Esophagus squamous epithelium (tissue), 5 donors: ENCODE results near the gene HYDIN. TPM values are rescaled to one million over a fixed set of nuclear protein-coding genes. Genes with fewer than 3 reads are reported as not detected.

Experiments used
- DNase-seq: peaks from one replicate; lab custom pipeline; 2025; lab: John Stamatoyannopoulos, UW
- H3K27ac ChIP-seq, 4 donors: fragments of 200-600 bp; sonication (generic); one replicate each; pipeline ENCODE4 v1.5.1; 2016 to 2019; ENCODE audit warnings: mild to moderate bottlenecking in 1 of 4
- H3K27me3 ChIP-seq, 4 donors: fragments of 200-600 bp; sonication (generic); 1 replicate in 3 of 4; 2 replicates in 1 of 4; pipeline versions ENCODE4 v1.5.1 to v1.6.0; 2017 to 2021; ENCODE audit warnings: antibody characterized with exemption in 1 of 4
- H3K36me3 ChIP-seq, 3 donors: fragments of 200-600 bp; sonication (generic); one replicate each; pipeline ENCODE4 v1.5.1; 2016 to 2019
- H3K4me1 ChIP-seq, 3 donors: fragments of 200-600 bp; sonication (generic); one replicate each; pipeline ENCODE4 v1.5.1; 2017 to 2019
- H3K4me3 ChIP-seq, 4 donors: fragments of 200-600 bp; sonication (generic); 1 replicate in 3 of 4; 2 replicates in 1 of 4; pipeline ENCODE4 v1.5.1; 2016 to 2019; ENCODE audit warnings: mild to moderate bottlenecking in 2 of 4, moderate library complexity in 1 of 4
- H3K9me3 ChIP-seq, 3 donors: fragments of 200-600 bp; sonication (generic); one replicate each; pipeline ENCODE4 v1.5.1; 2016 to 2019
- POLR2A ChIP-seq, 4 donors: fragments of 450-650 bp; IDR thresholded peaks; one replicate each; pipeline ENCODE4 v1.6.1; 2017; ENCODE audit warnings: antibody characterized with exemption in 4 of 4, mild to moderate bottlenecking in 4 of 4, moderate library complexity in 3 of 4
- WGBS, 2 donors: methylation state at CpG; one replicate each; pipeline ENCODE4 v1.1.5; 2018; 5-methylcytosine and 5-hydroxymethylcytosine counted together
- intact Hi-C: fragments of 100-400 bp; cut with DNase I; formaldehyde crosslinking; loops from one replicate; pipeline ENCODE4 v1.15.0; 2022
- total RNA-seq, 4 donors: library from RNA; depleted of rRNA; stranded (reverse); fragments of >200 nt; gene quantifications; one replicate each; pipeline ENCODE4 v1.1.0, GENCODE V29; 2016
- TF ChIP-seq, protein P1 (sequence below), 6 experiments: fragments of 450-650 bp in 4 of 6; fragments of 200-600 bp in 2 of 6; sonication (generic) in 2 of 6; IDR thresholded peaks; one replicate each; pipeline ENCODE4 v1.5.1; 2016 to 2019; ENCODE audit warnings: antibody characterized with exemption in 6 of 6, mild to moderate bottlenecking in 4 of 6, moderate library complexity in 4 of 6
- donor health status: DM: yes; HTN: yes; CAD: no.

HYDIN gene
- total RNA-seq, 4 donors from 2014 or later, result 0.23 to 2.4 (median 0.38) TPM; not detected in 1

DNA sequence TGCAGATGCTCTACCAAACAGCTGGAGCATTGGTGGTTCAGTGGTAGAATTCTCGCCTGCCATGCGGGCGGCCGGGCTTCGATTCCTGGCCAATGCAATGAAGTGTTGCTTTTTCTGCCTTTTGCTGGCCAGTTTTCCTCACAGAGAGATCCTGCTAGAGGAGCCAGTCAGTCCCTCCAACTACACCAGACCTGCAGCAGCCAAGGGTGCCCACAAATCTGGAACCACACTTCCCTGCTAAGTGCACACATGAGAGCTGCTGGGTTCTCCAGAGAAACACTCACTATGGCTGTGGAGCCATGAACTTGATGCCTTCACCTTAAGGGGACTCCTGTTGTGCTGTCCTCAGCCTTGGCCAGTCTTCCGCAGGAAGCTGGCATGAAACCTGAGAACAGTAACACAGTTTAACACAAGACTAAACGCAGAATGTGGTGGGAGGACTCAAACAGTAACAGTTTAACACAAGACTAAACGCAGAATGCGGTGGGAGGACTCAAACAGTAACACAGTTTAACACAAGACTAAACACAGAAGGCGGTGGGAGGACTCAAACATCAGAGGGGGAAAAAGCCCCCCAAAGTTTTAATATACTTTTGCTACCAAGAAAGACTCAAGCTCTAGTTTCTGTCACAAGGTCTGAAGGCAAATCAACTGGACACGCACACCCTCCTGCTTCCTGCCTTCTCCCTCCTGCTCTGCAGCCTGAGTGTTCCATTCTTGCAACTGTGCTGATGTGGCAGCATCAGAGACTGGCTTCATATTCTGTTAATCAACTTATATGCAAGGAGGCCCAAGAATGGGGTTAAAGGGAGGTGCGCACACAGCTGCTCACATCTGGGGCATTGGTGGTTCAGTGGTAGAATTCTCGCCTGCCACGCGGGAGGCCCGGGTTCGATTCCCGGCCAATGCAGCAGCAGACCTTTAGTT is 441.6 kb downstream of the HYDIN start:
- WGBS, 2 donors, result 79 to 84% methylated on average over 14 to 17 of the region's 18 CpGs
- intact Hi-C loops, result no loop called here
- H3K27ac ChIP-seq, result no peak overlapping the region
- no peaks in the 10 kb centered on the region for H3K27me3 ChIP-seq
- H3K36me3 ChIP-seq, result peaks cover 11 to 47% (median 17%) of the 10 kb centered on the region in 3 donors
- TF ChIP-seq, protein P1, sequence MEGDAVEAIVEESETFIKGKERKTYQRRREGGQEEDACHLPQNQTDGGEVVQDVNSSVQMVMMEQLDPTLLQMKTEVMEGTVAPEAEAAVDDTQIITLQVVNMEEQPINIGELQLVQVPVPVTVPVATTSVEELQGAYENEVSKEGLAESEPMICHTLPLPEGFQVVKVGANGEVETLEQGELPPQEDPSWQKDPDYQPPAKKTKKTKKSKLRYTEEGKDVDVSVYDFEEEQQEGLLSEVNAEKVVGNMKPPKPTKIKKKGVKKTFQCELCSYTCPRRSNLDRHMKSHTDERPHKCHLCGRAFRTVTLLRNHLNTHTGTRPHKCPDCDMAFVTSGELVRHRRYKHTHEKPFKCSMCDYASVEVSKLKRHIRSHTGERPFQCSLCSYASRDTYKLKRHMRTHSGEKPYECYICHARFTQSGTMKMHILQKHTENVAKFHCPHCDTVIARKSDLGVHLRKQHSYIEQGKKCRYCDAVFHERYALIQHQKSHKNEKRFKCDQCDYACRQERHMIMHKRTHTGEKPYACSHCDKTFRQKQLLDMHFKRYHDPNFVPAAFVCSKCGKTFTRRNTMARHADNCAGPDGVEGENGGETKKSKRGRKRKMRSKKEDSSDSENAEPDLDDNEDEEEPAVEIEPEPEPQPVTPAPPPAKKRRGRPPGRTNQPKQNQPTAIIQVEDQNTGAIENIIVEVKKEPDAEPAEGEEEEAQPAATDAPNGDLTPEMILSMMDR (IDR thresholded peaks at IDR 0.05), result no peak
- no peak for TF ChIP-seq POLR2A (IDR thresholded peaks at IDR 0.05)
- DNase-seq, result no peak
- H3K4me3 ChIP-seq, result no peak overlapping the region
- peaks cover 0 to 12% (median 0%) of the 10 kb centered on the region in 3 donors for H3K4me1 ChIP-seq
- H3K9me3 ChIP-seq, result no peaks in the 10 kb centered on the region

DNA sequence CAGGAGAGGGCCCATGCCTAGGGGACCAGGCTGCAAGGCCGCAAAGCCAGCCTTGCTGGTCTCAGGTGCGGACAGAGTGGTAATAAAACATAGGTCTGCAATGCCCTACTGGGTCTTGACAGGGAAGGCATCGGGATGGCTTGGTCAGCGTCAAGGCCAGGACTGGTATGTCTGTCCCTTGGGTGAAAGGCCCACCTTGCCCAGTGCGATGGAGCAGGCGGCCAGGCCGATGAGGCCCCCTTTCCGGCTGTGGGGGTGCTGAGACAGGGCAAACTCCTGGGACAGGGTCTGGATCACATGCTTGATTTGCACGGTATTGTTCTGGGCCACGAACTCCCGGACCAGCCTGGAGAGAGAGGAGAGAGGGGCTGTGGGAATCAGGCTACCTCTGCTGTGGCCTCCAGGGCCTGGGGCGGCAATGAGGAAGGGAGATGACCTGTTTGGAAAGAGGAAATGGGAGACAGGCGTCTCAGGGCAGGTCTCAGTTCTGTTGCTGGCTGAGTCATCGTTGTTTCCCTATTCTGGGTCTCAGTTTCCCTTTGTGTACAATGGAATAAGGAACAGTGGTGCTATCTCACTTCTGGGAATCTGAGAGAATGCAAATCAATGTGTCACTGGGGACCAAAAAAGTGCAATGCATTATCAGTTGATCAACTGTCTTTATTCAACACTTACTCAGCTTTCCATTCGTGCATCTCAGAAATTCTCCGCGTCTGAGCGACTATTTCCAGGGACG is 444.3 kb downstream of the HYDIN start:
- DNase-seq, result no peak
- intact Hi-C loops, result no loop called here
- peaks cover 33 to 70% (median 44%) of the 10 kb centered on the region in 3 donors for H3K36me3 ChIP-seq
- TF ChIP-seq, protein P1 (IDR thresholded peaks at IDR 0.05), result no peak
- TF ChIP-seq POLR2A (IDR thresholded peaks at IDR 0.05), result no peak
- 82% methylated on average over 8 of the region's 19 CpGs for WGBS, 2 donors
- no peaks in the 10 kb centered on the region for H3K27me3 ChIP-seq
- no peak overlapping the region for H3K4me3 ChIP-seq
- H3K4me1 ChIP-seq, result peaks cover 0 to 12% (median 0%) of the 10 kb centered on the region in 3 donors
- no peaks in the 10 kb centered on the region for H3K9me3 ChIP-seq
- H3K27ac ChIP-seq, result no peak overlapping the region

DNA sequence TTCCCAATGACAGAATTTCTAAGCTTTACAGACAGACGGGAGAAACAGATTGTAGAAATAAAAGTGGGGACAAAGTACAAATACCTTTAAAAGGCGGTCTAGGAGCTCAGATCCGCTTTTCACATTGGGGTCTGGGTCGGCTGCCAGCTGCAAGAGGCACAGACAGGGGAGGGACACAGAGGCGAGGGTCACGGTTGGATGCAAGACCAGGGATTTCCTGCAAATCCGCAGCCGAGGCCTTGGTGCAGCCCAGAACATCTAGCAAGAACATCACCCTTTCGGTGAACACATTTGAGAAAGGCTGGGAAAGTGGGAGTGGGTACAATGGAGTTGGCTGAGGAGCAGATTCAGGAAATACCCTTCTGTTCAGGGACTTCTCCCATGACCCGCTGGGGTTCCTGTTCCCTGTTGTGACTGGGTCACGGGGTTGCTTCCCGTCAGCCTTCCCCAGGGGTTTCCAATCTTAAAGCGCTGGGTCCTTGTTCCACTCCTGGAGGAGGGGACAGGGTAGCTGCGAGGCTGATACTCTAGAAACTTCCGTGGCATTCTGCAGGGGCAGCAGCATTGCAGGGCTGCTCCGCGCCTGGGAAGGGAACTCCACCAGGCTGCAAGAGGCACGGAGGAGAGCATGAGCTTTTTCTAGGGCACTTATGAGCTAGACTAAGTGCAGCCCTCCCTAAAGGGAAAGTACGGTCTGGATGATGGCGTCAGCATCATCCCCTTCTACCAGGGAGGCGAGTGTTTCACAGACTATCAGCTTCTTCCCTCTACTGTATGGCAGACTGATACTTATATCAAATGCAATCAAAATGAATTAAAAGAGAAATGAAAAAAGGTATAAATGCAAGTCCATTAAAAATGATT is 445.6 kb downstream of the HYDIN start:
- DNase-seq, result no peak
- Histone ChIP-seq H3K36me3 (peaks cover 41 to 82% (median 56%) of the 10 kb centered on the region in 3 donors), H3K9me3 (no peaks in the 10 kb centered on the region), H3K4me3 (no peak overlapping the region), H3K27me3 (no peaks in the 10 kb centered on the region), H3K27ac (no peak overlapping the region), H3K4me1 (peaks cover 0 to 12% (median 0%) of the 10 kb centered on the region in 3 donors)
- WGBS, 2 donors, result 82 to 91% methylated on average over 12 to 15 of the region's 21 CpGs
- TF ChIP-seq POLR2A (IDR thresholded peaks at IDR 0.05), result no peak
- TF ChIP-seq, protein P1 (IDR thresholded peaks at IDR 0.05), result no peak
- intact Hi-C loops, result no loop called here

DNA sequence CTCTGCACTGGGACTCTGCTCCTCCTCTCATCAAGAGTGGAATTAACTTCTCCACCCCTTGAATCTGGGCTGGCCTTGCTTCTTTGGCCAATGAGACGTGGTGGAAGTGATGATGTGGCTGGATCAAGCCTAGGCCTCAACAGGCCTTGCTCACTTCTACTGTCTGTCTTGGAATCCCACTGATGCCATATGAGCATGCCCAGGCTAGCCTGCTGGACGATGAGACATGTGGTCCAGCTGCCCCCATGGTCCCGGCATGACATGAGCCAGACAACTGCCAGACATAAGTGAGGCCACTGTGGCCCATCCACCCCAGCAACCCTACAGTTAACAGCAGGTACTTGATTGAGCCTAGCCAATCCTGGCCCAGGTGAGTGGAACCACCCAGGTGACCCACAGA is 448.3 kb downstream of the HYDIN start:
- 100% methylated on average over 2 of the region's 3 CpGs for WGBS, 2 donors
- intact Hi-C loops, result no loop called here

More for the DNA sequence above, 448.3 kb downstream of the HYDIN start:
- no peak overlapping the region for H3K27ac ChIP-seq
- DNase-seq, result no peak
- no peaks in the 10 kb centered on the region for H3K9me3 ChIP-seq
- H3K27me3 ChIP-seq, result no peaks in the 10 kb centered on the region
- H3K4me1 ChIP-seq, result peaks cover 0 to 12% (median 0%) of the 10 kb centered on the region in 3 donors
- TF ChIP-seq POLR2A (IDR thresholded peaks at IDR 0.05), result no peak
- TF ChIP-seq, protein P1 (IDR thresholded peaks at IDR 0.05), result no peak
- peaks cover 41 to 98% (median 56%) of the 10 kb centered on the region in 3 donors for H3K36me3 ChIP-seq
- no peak overlapping the region for H3K4me3 ChIP-seq
